Measurements from ENCODE around the gene CD34. TPM values are rescaled to one million over a fixed set of nuclear protein-coding genes. Genes with fewer than 3 reads are reported as not detected.

CD34 gene
- total RNA-seq, 1 experiment from 2014 or later = 0.35 TPM

DNA sequence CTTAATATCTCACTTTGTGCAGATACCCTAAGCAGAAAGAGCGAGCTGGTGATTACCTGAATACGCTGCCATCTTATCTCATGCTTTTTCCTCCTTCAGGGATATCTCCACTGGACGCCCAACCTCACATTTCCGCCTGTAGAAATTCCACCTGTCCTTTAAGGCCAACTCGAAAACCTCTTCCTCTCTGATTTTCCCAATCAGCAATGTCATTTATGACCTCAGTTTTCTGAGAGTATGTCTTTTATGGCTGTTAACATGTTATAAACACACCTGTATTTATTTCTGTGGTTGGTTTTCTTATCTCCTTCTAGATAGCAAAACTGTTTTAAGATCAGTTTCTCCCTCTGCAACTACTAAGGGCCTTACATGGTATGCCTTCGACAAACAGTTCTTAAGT lies 41.1 kb downstream of the CD34 start:
- no CpG with 5 or more reads among the region's 6 CpGs for WGBS (ENCODE audit: extremely low coverage, insufficient read length, low lambda C conversion rate)
- H3K9me3 Mint-ChIP-seq = no peaks in the 10 kb centered on the region
- H3K4me1 Mint-ChIP-seq = peaks cover 18 to 20% of the 10 kb centered on the region in 2 experiments
- Histone ChIP-seq H3K79me1 (ENCODE audit: insufficient read depth, low read depth, low read length, poor library complexity, severe bottlenecking) (no peaks in the 10 kb centered on the region), H3K9me3 (ENCODE audit: control insufficient read depth, low read depth, low read length) (no peaks in the 10 kb centered on the region), H3T11ph (ENCODE audit: low read length) (no peak overlapping the region), H4K20me1 (ENCODE audit: control insufficient read depth, insufficient read depth, insufficient read length) (no peaks in the 10 kb centered on the region), H3K27ac (ENCODE audit: insufficient read length, low read depth, low read length) (no peak overlapping the region), H3K4me2 (ENCODE audit: insufficient read depth, insufficient read length, low read length) (peak overlapping the region; percentile 37), H3K4ac (ENCODE audit: low read depth, low read length) (no peak overlapping the region), H2BK20ac (ENCODE audit: low read depth, low read length, poor library complexity, severe bottlenecking) (no peak overlapping the region), H4K8ac (replicated peaks; ENCODE audit: insufficient read length, low read depth, low read length) (no peak overlapping the region), H3K27me3 (ENCODE audit: insufficient read depth, low read length) (no peaks in the 10 kb centered on the region), H2AK5ac (ENCODE audit: insufficient read length, low read length) (no peak overlapping the region), H3K18ac (ENCODE audit: insufficient read length, low read depth, low read length) (no peak overlapping the region), H2BK12ac (ENCODE audit: insufficient read length, low read depth, low read length) (no peak overlapping the region), H3K14ac (ENCODE audit: insufficient read depth, low read length) (no peak overlapping the region), H2BK5ac (ENCODE audit: insufficient read length, low read length) (no peak overlapping the region), H3K23ac (ENCODE audit: insufficient read length, low read depth, low read length) (no peak overlapping the region), H3K23me2 (ENCODE audit: insufficient read length, low read depth, low read length, poor library complexity, severe bottlenecking) (peaks cover 5% of the 10 kb centered on the region), H3K79me2 (ENCODE audit: insufficient read depth, low read length) (no peaks in the 10 kb centered on the region), H3K56ac (ENCODE audit: insufficient read length, low read depth, low read length) (no peak overlapping the region), H4K91ac (ENCODE audit: insufficient read length, low read depth, low read length) (no peak overlapping the region), H2BK120ac (ENCODE audit: low read depth, low read length, poor library complexity, severe bottlenecking) (no peak overlapping the region), H3K4me1 (ENCODE audit: insufficient read depth, low read length) (no peaks in the 10 kb centered on the region; the same call in 1 of the 2 replicates), H3K9ac (ENCODE audit: extremely low read depth, insufficient read length, low read length) (no peak overlapping the region), H2AFZ (ENCODE audit: low read length) (no peak overlapping the region), H4K5ac (ENCODE audit: insufficient read length, low read depth, low read length) (no peak overlapping the region), H2BK15ac (ENCODE audit: low read depth, low read length) (no peak overlapping the region)
- no peak overlapping the region for H3K27ac Mint-ChIP-seq
- H3K4me3 Mint-ChIP-seq = peak overlapping the region; percentile 25 to 81
- H3K27me3 Mint-ChIP-seq (ENCODE audit: low read depth) = peaks cover 26% of the 10 kb centered on the region
- peaks cover 0 to 9% (median 0%) of the 10 kb centered on the region in 3 experiments; a peak in 1 of 7 replicates for H3K36me3 Mint-ChIP-seq (ENCODE audit: insufficient read depth in 1 of 3, low read depth in 3 of 3)
- TF ChIP-seq CTCF (conservative IDR thresholded peaks at IDR 0.05) = no peak
- DNase-seq = no peak

Measured in H9 (cell line).